GM06990 (cell line): Measurements from ENCODE around the gene SCFD1.
A peak's percentile ranks its signal among the peaks of the same experiment; 100 is the strongest.
"Not testable (repeated sequence)": the region's sequence is repeated elsewhere in the genome, so short reads cannot be mapped to it uniquely, and the experiment has no call there.

Experiments used
- DNase-seq: peaks from one replicate; pipeline ENCODE4 v3.0.0-alpha.2; 2011; ENCODE audit not compliant: insufficient read length; ENCODE audit errors: extremely low read depth
- H3K27me3 ChIP-seq: replicated peaks from 2 replicates; pipeline ENCODE4 v1.6.0; 2011; ENCODE audit warnings: low read length; ENCODE audit not compliant: control insufficient read depth, insufficient read depth
- H3K36me3 ChIP-seq: 2 replicates; pipeline ENCODE4 v1.5.1; 2011; ENCODE audit warnings: low read length; ENCODE audit not compliant: control insufficient read depth, insufficient read depth
- H3K4me3 ChIP-seq: replicated peaks from 2 replicates; pipeline ENCODE4 v1.5.1; 2011; ENCODE audit warnings: low read depth, mild to moderate bottlenecking, control low read depth, low read length
- TF ChIP-seq, protein P1 (sequence below): IDR thresholded peaks from 2 replicates; pipeline ENCODE4 v1.5.1; 2011; ENCODE audit warnings: low read length, control low read depth, mild to moderate bottlenecking, inconsistent platforms; ENCODE audit not compliant: insufficient read depth, poor library complexity, severe bottlenecking

The SCFD1 gene

GRCh38 chr14:30669594-30669993 lies 47.5 kb downstream of the SCFD1 start:
- H3K36me3 ChIP-seq = no peaks in the 10 kb centered on the region; the same call in 1 of the 2 replicates
- no peak for DNase-seq
- no peaks in the 10 kb centered on the region for H3K27me3 ChIP-seq
- TF ChIP-seq, protein P1, sequence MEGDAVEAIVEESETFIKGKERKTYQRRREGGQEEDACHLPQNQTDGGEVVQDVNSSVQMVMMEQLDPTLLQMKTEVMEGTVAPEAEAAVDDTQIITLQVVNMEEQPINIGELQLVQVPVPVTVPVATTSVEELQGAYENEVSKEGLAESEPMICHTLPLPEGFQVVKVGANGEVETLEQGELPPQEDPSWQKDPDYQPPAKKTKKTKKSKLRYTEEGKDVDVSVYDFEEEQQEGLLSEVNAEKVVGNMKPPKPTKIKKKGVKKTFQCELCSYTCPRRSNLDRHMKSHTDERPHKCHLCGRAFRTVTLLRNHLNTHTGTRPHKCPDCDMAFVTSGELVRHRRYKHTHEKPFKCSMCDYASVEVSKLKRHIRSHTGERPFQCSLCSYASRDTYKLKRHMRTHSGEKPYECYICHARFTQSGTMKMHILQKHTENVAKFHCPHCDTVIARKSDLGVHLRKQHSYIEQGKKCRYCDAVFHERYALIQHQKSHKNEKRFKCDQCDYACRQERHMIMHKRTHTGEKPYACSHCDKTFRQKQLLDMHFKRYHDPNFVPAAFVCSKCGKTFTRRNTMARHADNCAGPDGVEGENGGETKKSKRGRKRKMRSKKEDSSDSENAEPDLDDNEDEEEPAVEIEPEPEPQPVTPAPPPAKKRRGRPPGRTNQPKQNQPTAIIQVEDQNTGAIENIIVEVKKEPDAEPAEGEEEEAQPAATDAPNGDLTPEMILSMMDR = no peak
- no peak overlapping the region for H3K4me3 ChIP-seq

DNA sequence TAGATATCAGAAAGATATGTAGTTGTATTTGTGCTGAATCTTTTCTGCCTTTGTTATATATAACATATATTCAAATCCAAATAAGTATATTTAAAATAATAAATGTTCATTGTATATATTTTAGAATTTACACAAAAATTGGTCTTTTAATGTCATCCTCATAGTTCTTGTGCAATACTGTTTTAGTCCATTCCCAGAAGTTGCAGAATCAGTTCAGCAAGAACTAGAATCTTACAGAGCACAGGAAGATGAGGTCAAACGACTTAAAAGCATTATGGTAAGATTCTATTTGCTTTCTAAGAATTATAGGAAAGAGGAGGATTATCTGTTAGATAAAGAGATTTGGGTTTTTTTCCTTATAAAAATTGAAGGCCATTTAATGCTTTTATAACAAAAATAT lies 51.0 kb downstream of the SCFD1 start:
- DNase-seq = no peak

GRCh38 chr14:30678926-30679431 lies 56.9 kb downstream of the SCFD1 start:
- Histone ChIP-seq H3K36me3 (peaks cover 5% of the 10 kb centered on the region), H3K4me3 (no peak overlapping the region), H3K27me3 (no peaks in the 10 kb centered on the region)
- DNase-seq = no peak
- TF ChIP-seq, protein P1 = no peak

More for the DNA sequence above, 51.0 kb downstream of the SCFD1 start:
- H3K27me3 ChIP-seq = no peaks in the 10 kb centered on the region
- peaks cover 1% of the 10 kb centered on the region for H3K36me3 ChIP-seq
- no peak overlapping the region for H3K4me3 ChIP-seq
- TF ChIP-seq, protein P1 = no peak

DNA sequence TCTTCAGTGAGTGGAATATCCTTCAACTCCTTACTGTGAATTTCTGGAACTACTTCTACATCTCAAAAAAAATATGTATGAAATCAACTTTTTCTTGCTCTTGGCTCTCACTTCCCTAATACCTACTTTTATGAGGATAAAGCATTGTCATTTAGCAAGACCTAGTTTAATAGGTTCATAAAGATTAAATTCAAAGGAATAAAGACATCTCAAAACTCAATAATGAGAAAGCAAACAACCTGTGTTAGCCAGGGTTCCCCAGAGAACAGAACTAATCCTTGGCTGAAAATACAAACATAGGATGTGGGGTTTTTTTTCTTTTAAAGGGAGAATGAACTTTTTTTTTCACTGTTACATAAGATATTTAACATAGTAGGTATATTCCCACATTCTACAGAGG lies 57.9 kb downstream of the SCFD1 start:
- H3K36me3 ChIP-seq = peaks cover 5% of the 10 kb centered on the region
- no peaks in the 10 kb centered on the region for H3K27me3 ChIP-seq
- no peak overlapping the region for H3K4me3 ChIP-seq
- no peak for DNase-seq
- TF ChIP-seq, protein P1 = no peak

DNA sequence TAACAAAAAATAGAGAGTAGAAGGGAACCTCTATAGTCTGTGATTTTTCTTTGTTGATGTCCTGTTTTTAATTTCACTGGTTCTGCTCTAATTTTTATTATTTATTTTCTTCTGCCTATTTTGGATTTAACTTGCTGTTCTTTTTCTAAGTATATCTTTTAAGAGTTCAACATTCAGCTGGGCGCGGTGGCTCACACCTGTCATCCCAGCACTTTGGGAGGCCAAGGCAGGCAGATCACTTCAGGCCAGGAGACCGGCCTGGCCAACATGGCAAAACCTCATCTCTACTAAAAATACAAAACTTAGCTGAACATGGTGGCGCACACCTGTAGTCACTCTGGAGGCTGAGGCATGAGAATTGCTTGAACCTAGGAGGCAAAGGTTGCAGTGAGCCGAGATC lies 58.7 kb downstream of the SCFD1 start:
- H3K27me3 ChIP-seq, H3K36me3 ChIP-seq, H3K4me3 ChIP-seq, DNase-seq: not testable (repeated sequence)

DNA sequence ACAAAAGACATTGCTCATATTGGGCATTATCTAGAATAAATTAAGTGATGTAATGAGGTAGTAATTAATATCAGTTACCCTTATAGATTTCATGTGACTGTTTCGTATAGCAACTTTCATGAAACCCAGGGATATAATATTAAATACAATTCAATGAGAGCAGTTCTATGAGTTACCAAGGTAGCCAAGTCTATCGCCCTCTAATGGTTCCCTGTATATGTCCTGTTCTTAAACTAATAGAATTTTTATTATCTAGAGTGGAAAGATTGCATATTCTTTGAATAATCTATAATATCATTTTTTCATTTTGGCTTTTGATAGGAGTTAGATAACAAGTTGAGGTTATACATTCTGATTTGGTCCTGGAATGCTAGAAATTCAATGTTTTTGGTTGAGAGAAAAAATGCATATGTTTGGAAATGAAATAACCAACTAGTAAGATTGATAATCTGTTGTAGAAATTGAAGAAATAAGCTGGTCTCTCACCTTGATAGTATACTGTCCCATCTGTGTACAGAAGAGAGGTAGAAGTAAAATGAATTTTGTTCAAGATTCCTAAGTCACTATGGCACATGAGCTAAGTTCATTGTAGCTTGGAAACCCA lies 59.7 kb downstream of the SCFD1 start:
- TF ChIP-seq, protein P1 = peak; percentile 39
- DNase-seq = no peak
- Histone ChIP-seq H3K27me3 (no peaks in the 10 kb centered on the region), H3K4me3 (no peak overlapping the region), H3K36me3 (peaks cover 4% of the 10 kb centered on the region; the same call in 1 of the 2 replicates)

- not testable (repeated sequence) for H3K27me3 ChIP-seq, H3K36me3 ChIP-seq, H3K4me3 ChIP-seq
- peak; percentile 20 for DNase-seq
Observed at GRCh38 chr14:30690487-30691355, 68.6 kb downstream of the SCFD1 start.
